ENCODE results near the gene SLC25A33. TPM values are rescaled to one million over a fixed set of nuclear protein-coding genes. Genes with fewer than 3 reads are reported as not detected.

The SLC25A33 gene
- total and polyA plus RNA-seq, 2 of the 8 experiments (the other 6 are each of a cell fraction or from before 2014, with no cell fraction given): 7.8 to 12.8 TPM

GRCh38 chr1:9542430-9542829 lies 3.2 kb downstream of the SLC25A33 start (continued):
- no peak for TF ChIP-seq SIN3A (conservative IDR thresholded peaks at IDR 0.05 in 1 of 2, IDR thresholded peaks at IDR 0.05 in 1 of 2; ENCODE audit: low read depth in 1 of 2, low read length in 2 of 2)

Measured in H1 (cell line).